Calu3 (cell line): ENCODE measurements around the gene LAMA2. TPM values are rescaled to one million over a fixed set of nuclear protein-coding genes. Genes with fewer than 3 reads are reported as not detected.

Source experiments
- BruUV-seq: library from RNA; stranded (reverse); fragments of 400-500 nt; replicated peaks from 2 replicates; lab custom pipeline; 2021; lab: Mats Ljungman, UMichigan
- CTCF ChIA-PET: fragments of 300-600 bp; sonication (Branson Sonifier 250); formaldehyde crosslinking; loops from one replicate; lab custom pipeline; 2022; ENCODE audit warnings: antibody characterized with exemption; lab: Charles Lee
- DNase-seq: peaks from one replicate; pipeline ENCODE4 v3.0.0; 2022
- H3K27ac Mint-ChIP-seq: one replicate; pipeline ENCODE4 v1.8.0; 2022; ENCODE audit warnings: mixed read lengths; ENCODE audit not compliant: unreplicated experiment
- H3K27me3 Mint-ChIP-seq: one replicate; pipeline ENCODE4 v1.8.0; 2022; ENCODE audit warnings: mixed read lengths; ENCODE audit not compliant: unreplicated experiment
- H3K36me3 Mint-ChIP-seq: one replicate; pipeline ENCODE4 v1.8.0; 2022; ENCODE audit warnings: mild to moderate bottlenecking, moderate library complexity, mixed read lengths; ENCODE audit not compliant: insufficient read depth, unreplicated experiment
- H3K4me1 Mint-ChIP-seq: one replicate; pipeline ENCODE4 v1.8.0; 2022; ENCODE audit warnings: mild to moderate bottlenecking, low read depth, mixed read lengths; ENCODE audit not compliant: unreplicated experiment
- H3K4me3 Mint-ChIP-seq: one replicate; pipeline ENCODE4 v1.8.0; 2022; ENCODE audit warnings: mild to moderate bottlenecking, low read depth, moderate library complexity, mixed read lengths; ENCODE audit not compliant: unreplicated experiment
- H3K9me3 Mint-ChIP-seq: one replicate; pipeline ENCODE4 v1.8.0; 2022; ENCODE audit warnings: low read depth, mixed read lengths; ENCODE audit not compliant: unreplicated experiment
- intact Hi-C: fragments of 100-400 bp; cut with micrococcal nuclease; formaldehyde crosslinking; loops from one replicate; pipeline ENCODE4 v1.10.0; 2022; ENCODE audit not compliant: unreplicated experiment
- total RNA-seq: library from RNA; stranded (reverse); gene quantifications from 2 replicates; pipeline ENCODE4 v1.2.3, GENCODE V29; 2022
- TF ChIP-seq, protein P1 (sequence below): fragments of 200-600 bp; IDR thresholded peaks from one replicate; pipeline ENCODE4 v1.8.0; 2022; ENCODE audit warnings: antibody characterized with exemption; ENCODE audit not compliant: unreplicated experiment

LAMA2 gene
- total RNA-seq, 1 experiment from 2014 or later: 0.80 TPM

DNA sequence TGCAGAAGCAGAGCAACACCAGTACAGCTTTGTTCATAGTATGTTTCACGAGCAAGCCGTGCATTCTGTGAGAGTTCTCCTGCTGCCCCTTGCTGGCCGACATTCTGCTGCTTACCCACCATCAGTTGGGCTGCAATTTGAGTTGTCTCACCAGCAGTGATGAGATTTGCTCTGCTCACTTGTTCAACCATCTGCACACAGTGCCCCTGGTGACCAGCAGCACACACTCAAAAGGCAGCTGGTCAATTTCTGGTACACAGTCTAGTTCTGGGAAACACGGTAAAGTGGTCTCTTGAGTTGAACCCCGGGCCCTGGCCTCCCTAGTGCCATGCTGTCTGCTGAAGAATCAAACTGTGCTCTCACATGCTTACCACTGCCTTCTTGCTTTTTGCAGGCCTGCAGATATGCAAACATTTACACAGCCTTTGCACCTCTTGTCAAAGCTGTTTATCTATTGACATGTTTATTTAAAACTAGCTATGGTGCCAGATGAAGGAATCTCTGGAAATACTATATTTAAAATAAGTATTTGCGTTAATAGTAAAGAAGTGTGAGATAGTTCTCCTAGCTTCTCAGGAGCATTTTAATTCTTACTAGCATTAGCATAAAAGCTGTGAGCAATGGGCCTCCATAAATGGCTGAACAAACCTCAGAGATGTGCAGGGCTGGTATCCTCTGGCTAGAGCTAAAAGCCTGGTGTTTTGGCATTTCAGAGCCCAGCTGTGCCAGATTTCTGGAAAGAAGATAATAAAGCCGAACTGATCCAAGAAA is 592.7 kb downstream of the LAMA2 start:
- no peaks in the 10 kb centered on the region for H3K36me3 Mint-ChIP-seq
- intact Hi-C loops: no loop called here
- H3K27me3 Mint-ChIP-seq: no peaks in the 10 kb centered on the region
- DNase-seq: no peak
- TF ChIP-seq, protein P1, sequence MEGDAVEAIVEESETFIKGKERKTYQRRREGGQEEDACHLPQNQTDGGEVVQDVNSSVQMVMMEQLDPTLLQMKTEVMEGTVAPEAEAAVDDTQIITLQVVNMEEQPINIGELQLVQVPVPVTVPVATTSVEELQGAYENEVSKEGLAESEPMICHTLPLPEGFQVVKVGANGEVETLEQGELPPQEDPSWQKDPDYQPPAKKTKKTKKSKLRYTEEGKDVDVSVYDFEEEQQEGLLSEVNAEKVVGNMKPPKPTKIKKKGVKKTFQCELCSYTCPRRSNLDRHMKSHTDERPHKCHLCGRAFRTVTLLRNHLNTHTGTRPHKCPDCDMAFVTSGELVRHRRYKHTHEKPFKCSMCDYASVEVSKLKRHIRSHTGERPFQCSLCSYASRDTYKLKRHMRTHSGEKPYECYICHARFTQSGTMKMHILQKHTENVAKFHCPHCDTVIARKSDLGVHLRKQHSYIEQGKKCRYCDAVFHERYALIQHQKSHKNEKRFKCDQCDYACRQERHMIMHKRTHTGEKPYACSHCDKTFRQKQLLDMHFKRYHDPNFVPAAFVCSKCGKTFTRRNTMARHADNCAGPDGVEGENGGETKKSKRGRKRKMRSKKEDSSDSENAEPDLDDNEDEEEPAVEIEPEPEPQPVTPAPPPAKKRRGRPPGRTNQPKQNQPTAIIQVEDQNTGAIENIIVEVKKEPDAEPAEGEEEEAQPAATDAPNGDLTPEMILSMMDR: no peak
- no peaks in the 10 kb centered on the region for H3K4me1 Mint-ChIP-seq
- H3K4me3 Mint-ChIP-seq: no peak overlapping the region
- no TSS peak for BruUV-seq
- no peak overlapping the region for H3K27ac Mint-ChIP-seq
- CTCF ChIA-PET: no interaction called here
- no peaks in the 10 kb centered on the region for H3K9me3 Mint-ChIP-seq

GRCh38 chr6:129476248-129476564 is 593.3 kb downstream of the LAMA2 start:
- CTCF ChIA-PET: no interaction called here
- BruUV-seq: no TSS peak
- intact Hi-C loops: no loop called here
- no peak overlapping the region for H3K27ac Mint-ChIP-seq
- H3K4me1 Mint-ChIP-seq: no peaks in the 10 kb centered on the region
- H3K27me3 Mint-ChIP-seq: no peaks in the 10 kb centered on the region
- no peak overlapping the region for H3K4me3 Mint-ChIP-seq
- H3K36me3 Mint-ChIP-seq: no peaks in the 10 kb centered on the region
- no peak for DNase-seq
- H3K9me3 Mint-ChIP-seq: no peaks in the 10 kb centered on the region
- TF ChIP-seq, protein P1: no peak

DNA sequence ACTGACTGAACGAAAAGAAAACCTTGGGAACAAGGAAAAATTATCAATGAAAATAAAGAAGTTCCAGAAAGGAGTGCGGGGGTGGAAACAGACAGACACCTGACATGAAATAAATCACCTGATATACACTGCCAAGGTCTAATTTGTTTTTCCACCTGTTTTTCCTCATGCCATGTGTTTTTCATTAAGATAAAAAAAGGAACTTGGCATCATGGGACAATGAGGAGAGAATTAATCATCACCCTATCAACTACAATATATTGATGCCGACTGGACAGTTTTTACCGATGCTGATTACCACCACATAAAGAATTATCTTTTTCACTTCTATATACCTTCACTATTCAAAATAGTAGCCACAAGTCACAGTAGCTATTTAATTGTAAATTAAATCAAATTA is 593.9 kb downstream of the LAMA2 start:
- Mint-ChIP-seq H3K27me3 (no peaks in the 10 kb centered on the region), H3K4me1 (no peaks in the 10 kb centered on the region), H3K27ac (no peak overlapping the region), H3K4me3 (no peak overlapping the region), H3K9me3 (no peaks in the 10 kb centered on the region), H3K36me3 (no peaks in the 10 kb centered on the region)
- TF ChIP-seq, protein P1: no peak
- intact Hi-C loops: no loop called here
- no TSS peak for BruUV-seq
- no peak for DNase-seq
- CTCF ChIA-PET: no interaction called here

DNA sequence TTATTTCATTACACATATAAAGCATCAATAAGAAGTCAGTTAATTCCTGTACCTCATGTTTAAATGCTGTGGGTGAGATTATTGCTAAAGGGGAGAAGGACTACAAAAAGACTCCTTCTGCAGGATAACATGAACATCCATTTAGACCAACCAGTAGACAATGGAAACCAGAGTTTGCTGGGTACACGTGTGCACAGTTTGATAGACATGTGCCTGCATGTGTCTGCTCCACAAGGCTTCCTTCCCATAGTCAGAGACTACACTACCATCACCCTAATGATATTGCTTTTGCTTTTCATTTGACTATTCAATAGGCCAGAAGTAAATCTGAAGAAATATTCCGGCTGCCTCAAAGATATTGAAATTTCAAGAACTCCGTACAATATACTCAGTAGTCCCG is 595.4 kb downstream of the LAMA2 start:
- H3K9me3 Mint-ChIP-seq: no peaks in the 10 kb centered on the region
- no TSS peak for BruUV-seq
- no peak for DNase-seq
- no peak overlapping the region for H3K4me3 Mint-ChIP-seq
- no peaks in the 10 kb centered on the region for H3K4me1 Mint-ChIP-seq
- CTCF ChIA-PET: no interaction called here
- no peak overlapping the region for H3K27ac Mint-ChIP-seq
- no peaks in the 10 kb centered on the region for H3K36me3 Mint-ChIP-seq
- H3K27me3 Mint-ChIP-seq: no peaks in the 10 kb centered on the region
- TF ChIP-seq, protein P1: no peak
- intact Hi-C loops: no loop called here
